NCI-H128 (cell line): Measurements from ENCODE around the gene LCMT1.
"Not testable (repeated sequence)": the region's sequence is repeated elsewhere in the genome, so short reads cannot be mapped to it uniquely, and the experiment has no call there.

ENCODE experiments used
- DNase-seq: peaks from one replicate; lab custom pipeline; 2025; ENCODE audit not compliant: unreplicated experiment; lab: John Stamatoyannopoulos, UW

LCMT1 gene

GRCh38 chr16:25111403-25112166, at the start of gene LCMT1:
TSS of gene LCMT1 (plus strand) at chr16:25111742. CDS start at chr16:25111884, 142 bp downstream.
- peak; percentile 90 for DNase-seq

- no peak for DNase-seq
Measured at GRCh38 chr16:25063102-25063501, 48.4 kb upstream of the LCMT1 start.

GRCh38 chr16:25063865-25064264, 47.7 kb upstream of the LCMT1 start:
- no peak for DNase-seq

GRCh38 chr16:25064281-25064680, 47.3 kb upstream of the LCMT1 start:
- DNase-seq, result not testable (repeated sequence)

- no peak for DNase-seq
Measured at GRCh38 chr16:25064937-25065336, 46.6 kb upstream of the LCMT1 start.

GRCh38 chr16:25065899-25066298, 45.6 kb upstream of the LCMT1 start:
- DNase-seq, result no peak

GRCh38 chr16:25066426-25066746, 45.2 kb upstream of the LCMT1 start:
- no peak for DNase-seq

- DNase-seq, result peak; percentile 3
Measured at GRCh38 chr16:25066747-25067631, 44.6 kb upstream of the LCMT1 start.

- DNase-seq, result no peak
Measured at GRCh38 chr16:25073854-25074253, 37.7 kb upstream of the LCMT1 start.

GRCh38 chr16:25078386-25078978, 33.1 kb upstream of the LCMT1 start:
- DNase-seq, result no peak

GRCh38 chr16:25079637-25080378, 31.7 kb upstream of the LCMT1 start:
- no peak for DNase-seq

GRCh38 chr16:25080420-25081131, 31.0 kb upstream of the LCMT1 start:
- no peak for DNase-seq

GRCh38 chr16:25081702-25082101, 29.8 kb upstream of the LCMT1 start:
- no peak for DNase-seq

GRCh38 chr16:25083065-25083464, 28.5 kb upstream of the LCMT1 start:
- DNase-seq, result no peak

GRCh38 chr16:25083701-25084100, 27.8 kb upstream of the LCMT1 start:
- no peak for DNase-seq

- no peak for DNase-seq
Measured at GRCh38 chr16:25084797-25085196, 26.7 kb upstream of the LCMT1 start.

GRCh38 chr16:25087761-25088160, 23.8 kb upstream of the LCMT1 start:
- no peak for DNase-seq

GRCh38 chr16:25089351-25089750, 22.2 kb upstream of the LCMT1 start:
- no peak for DNase-seq

- no peak for DNase-seq
Measured at GRCh38 chr16:25092441-25092840, 19.1 kb upstream of the LCMT1 start.

GRCh38 chr16:25093208-25094061, 18.1 kb upstream of the LCMT1 start:
- no peak for DNase-seq
